Measurements from ENCODE around the gene E2F7.

DNA sequence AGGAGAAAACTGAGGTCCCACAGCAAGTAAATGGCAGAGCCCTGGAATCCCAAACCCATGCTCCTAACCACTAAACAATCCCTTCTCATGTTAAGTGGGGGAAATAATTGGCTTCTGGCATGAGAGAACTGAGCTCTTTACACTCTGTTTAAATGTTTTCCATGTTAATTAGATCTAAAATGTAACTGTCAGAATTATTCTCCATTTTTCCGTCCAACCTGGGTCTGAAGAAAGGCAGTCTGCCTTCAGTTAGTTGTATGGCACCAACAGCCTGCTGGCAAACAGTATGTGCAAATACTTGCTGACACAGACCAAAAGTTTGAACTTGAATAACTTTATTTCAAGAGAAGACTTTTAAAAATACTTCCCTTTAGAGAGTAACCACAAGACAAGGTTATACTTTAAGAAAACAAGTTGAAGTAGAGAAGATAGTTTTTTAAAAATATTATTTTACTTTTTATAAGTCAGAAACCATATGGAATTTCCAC is 59.7 kb downstream of the E2F7 start:
- TF ChIP-seq, protein P1, sequence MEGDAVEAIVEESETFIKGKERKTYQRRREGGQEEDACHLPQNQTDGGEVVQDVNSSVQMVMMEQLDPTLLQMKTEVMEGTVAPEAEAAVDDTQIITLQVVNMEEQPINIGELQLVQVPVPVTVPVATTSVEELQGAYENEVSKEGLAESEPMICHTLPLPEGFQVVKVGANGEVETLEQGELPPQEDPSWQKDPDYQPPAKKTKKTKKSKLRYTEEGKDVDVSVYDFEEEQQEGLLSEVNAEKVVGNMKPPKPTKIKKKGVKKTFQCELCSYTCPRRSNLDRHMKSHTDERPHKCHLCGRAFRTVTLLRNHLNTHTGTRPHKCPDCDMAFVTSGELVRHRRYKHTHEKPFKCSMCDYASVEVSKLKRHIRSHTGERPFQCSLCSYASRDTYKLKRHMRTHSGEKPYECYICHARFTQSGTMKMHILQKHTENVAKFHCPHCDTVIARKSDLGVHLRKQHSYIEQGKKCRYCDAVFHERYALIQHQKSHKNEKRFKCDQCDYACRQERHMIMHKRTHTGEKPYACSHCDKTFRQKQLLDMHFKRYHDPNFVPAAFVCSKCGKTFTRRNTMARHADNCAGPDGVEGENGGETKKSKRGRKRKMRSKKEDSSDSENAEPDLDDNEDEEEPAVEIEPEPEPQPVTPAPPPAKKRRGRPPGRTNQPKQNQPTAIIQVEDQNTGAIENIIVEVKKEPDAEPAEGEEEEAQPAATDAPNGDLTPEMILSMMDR (IDR thresholded peaks at IDR 0.05) = no peak
- TF ChIP-seq POLR2A (IDR thresholded peaks at IDR 0.05) = no peak
